Keratinocyte (primary cell): ENCODE data around the gene GSPT1.

Source experiments
- EZH2 ChIP-seq: IDR thresholded peaks from one replicate; pipeline ENCODE4 v1.6.1; 2012; ENCODE audit warnings: inconsistent platforms, mild to moderate bottlenecking, low read length, moderate library complexity
- TF ChIP-seq, protein P1 (sequence below), 3 experiments: IDR thresholded peaks in 1 of 3; conservative IDR thresholded peaks in 1 of 3; optimal IDR thresholded peaks in 1 of 3; 2 replicates in 2 of 3; 3 replicates in 1 of 3; pipeline versions ENCODE3 to v1.5.1; 2011; ENCODE audit warnings: low read length in 3 of 3, mild to moderate bottlenecking in 3 of 3, moderate library complexity in 2 of 3, control low read depth in 1 of 3, inconsistent platforms in 1 of 3; ENCODE audit not compliant: insufficient read depth in 2 of 3; ENCODE audit errors: extremely low read depth in 1 of 3

DNA sequence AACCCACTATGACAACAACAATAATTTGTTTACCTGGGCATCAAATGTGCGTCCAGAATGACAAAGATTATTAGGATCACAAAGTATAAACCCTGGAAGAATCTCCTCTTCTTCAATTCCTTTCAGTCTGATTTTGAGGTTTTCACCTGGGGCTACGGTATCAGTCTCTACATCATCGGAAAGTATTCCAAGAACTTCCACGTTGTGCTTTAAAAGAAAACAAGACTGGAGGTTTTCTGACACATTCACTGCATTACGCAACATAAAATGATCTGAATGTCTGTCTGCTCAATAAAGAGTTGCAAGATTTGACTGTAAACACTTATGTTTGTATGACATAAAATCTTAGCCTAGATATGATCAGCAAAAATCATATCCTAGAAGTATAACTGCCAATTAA, 38.4 kb downstream of the GSPT1 start:
- TF ChIP-seq, protein P1, sequence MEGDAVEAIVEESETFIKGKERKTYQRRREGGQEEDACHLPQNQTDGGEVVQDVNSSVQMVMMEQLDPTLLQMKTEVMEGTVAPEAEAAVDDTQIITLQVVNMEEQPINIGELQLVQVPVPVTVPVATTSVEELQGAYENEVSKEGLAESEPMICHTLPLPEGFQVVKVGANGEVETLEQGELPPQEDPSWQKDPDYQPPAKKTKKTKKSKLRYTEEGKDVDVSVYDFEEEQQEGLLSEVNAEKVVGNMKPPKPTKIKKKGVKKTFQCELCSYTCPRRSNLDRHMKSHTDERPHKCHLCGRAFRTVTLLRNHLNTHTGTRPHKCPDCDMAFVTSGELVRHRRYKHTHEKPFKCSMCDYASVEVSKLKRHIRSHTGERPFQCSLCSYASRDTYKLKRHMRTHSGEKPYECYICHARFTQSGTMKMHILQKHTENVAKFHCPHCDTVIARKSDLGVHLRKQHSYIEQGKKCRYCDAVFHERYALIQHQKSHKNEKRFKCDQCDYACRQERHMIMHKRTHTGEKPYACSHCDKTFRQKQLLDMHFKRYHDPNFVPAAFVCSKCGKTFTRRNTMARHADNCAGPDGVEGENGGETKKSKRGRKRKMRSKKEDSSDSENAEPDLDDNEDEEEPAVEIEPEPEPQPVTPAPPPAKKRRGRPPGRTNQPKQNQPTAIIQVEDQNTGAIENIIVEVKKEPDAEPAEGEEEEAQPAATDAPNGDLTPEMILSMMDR (optimal IDR thresholded peaks at IDR 0.05 in 1 of 3, IDR thresholded peaks at IDR 0.05 in 1 of 3, conservative IDR thresholded peaks at IDR 0.05 in 1 of 3; ENCODE audit: extremely low read depth in 1 of 3, insufficient read depth in 2 of 3, low read length in 3 of 3), result no peak
- no peak for TF ChIP-seq EZH2
